BLaER1 (cell line): ENCODE results near the gene RPL26.

ENCODE experiments used
- H3K27ac ChIP-seq: shearing (Covaris generic); formaldehyde crosslinking; 2 replicates; pipeline ENCODE4 v1.8.1; 2022
- H3K27me3 ChIP-seq: shearing (Covaris generic); formaldehyde crosslinking; 2 replicates; pipeline ENCODE4 v1.8.1; 2022
- H3K36me3 ChIP-seq: shearing (Covaris generic); formaldehyde crosslinking; 2 replicates; pipeline ENCODE4 v1.8.1; 2022
- H3K4me1 ChIP-seq: shearing (Covaris generic); formaldehyde crosslinking; 2 replicates; pipeline ENCODE4 v1.8.1; 2022
- H3K4me2 ChIP-seq: shearing (Covaris generic); formaldehyde crosslinking; 2 replicates; pipeline ENCODE4 v1.8.1; 2022
- H3K4me3 ChIP-seq: shearing (Covaris generic); formaldehyde crosslinking; 2 replicates; pipeline ENCODE4 v1.8.1; 2022
- H3K9ac ChIP-seq: shearing (Covaris generic); formaldehyde crosslinking; 2 replicates; pipeline ENCODE4 v1.8.1; 2022
- H3K9me3 ChIP-seq: shearing (Covaris generic); formaldehyde crosslinking; 2 replicates; pipeline ENCODE4 v1.8.1; 2022
- H4K20me1 ChIP-seq: shearing (Covaris generic); formaldehyde crosslinking; 2 replicates; pipeline ENCODE4 v1.8.1; 2022
- Cebpa-rat ChIP-seq: shearing (Covaris generic); IDR thresholded peaks from 2 replicates; pipeline ENCODE4 v1.8.1; 2022

The RPL26 gene

DNA sequence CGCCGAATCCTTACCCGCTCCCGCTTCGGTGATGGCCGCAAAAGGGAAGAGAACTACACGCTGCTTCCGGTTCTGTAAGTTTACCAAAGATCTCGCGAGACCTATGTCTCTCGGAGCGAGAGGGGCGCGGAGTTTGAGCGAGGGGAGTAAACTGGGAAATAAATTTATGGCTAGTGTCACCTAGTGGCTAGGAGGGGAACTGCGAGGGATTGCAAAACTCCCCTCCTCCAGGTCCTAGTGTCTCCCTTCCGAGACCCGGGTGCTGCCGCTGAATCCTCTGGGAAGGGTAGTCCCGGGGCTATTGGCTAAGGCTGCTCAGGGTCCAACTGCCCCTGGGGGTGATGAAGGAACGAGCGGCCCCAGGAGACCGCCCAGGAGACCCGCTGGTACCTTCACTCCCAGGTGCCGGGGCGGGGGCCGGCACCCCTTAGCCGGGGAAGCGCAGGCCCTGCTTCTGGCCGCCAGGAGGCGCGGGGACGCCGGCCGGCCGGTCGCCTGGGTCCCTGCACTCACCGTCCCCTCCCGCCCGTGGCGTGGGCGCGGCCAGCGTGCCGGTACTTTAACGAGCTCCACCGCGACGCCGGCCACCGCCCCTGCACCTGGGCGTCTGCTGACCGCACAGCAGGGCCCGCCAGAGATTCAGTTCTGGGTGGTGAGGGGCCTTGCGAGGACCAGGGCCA lies at the start of gene RPL26:
RPL26 (minus strand) TSS at position 51 of the 680 bp plus-strand sequence. CDS start 883 bp downstream, outside the sequence.
- Histone ChIP-seq H4K20me1 (peaks cover 45% of the 10 kb centered on the region), H3K9me3 (no peaks in the 10 kb centered on the region), H3K27ac (peak within 1 kb of the TSS; percentile 94), H3K9ac (peak within 1 kb of the TSS; percentile 95), H3K36me3 (peaks cover 39% of the 10 kb centered on the region), H3K4me1 (peaks cover 53% of the 10 kb centered on the region), H3K4me2 (peak within 1 kb of the TSS; percentile 89), H3K27me3 (no peaks in the 10 kb centered on the region), H3K4me3 (peak within 1 kb of the TSS; percentile 75)
- peak; percentile 73 for TF ChIP-seq Cebpa-rat

DNA sequence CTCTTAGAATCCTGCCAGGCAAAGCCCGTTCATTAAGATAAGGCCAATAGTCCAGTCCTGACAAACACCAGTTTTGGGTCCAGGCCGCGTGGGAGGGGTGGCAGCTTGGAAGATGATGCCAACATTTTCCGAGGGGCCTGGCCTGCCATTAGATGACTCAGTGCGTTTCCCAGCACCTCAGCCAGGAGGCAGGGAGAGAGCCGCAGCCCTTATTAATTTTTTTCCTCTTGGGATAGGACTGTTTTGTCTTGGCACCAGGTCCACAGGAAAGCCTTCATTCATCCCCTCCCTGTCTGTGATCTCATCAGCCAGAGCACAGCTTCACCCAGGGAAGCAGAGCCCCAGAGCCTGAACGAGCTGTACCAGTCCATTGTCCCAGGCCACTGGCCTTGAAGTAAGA lies 48.0 kb upstream of the RPL26 start:
- Histone ChIP-seq H3K4me2 (no peak overlapping the region), H3K27me3 (no peaks in the 10 kb centered on the region), H3K4me1 (peaks cover 5% of the 10 kb centered on the region; the same call in 1 of the 2 replicates), H3K9me3 (no peaks in the 10 kb centered on the region), H3K27ac (no peak overlapping the region), H4K20me1 (peaks cover 2% of the 10 kb centered on the region), H3K36me3 (no peaks in the 10 kb centered on the region), H3K9ac (no peak overlapping the region), H3K4me3 (no peak overlapping the region)
- TF ChIP-seq Cebpa-rat: no peak

DNA sequence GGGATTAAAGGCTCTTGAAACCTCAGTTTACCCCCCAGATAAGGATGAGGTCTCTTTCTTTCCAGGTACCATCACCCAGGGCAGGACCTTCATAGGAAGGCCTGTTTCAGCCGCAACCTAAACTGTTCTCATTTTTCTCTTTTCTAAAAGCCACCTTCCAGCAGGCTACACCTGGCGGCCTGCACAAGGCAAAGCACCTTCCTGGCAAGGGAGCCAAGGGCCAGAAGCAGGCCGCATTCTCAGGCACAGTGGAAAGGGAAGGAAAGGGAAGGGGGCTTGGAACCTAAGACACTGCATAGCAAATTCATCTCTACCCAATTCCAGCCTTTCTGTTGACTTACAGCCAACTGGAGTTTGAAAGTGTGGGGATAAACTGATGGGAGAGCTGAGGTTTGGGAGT lies 43.8 kb upstream of the RPL26 start:
- H3K36me3 ChIP-seq: no peaks in the 10 kb centered on the region
- no peak overlapping the region for H3K27ac ChIP-seq
- no peaks in the 10 kb centered on the region for H3K27me3 ChIP-seq
- no peak overlapping the region for H3K4me3 ChIP-seq
- no peak for TF ChIP-seq Cebpa-rat
- H3K4me1 ChIP-seq: peaks cover 3% of the 10 kb centered on the region
- H4K20me1 ChIP-seq: no peaks in the 10 kb centered on the region
- H3K4me2 ChIP-seq: no peak overlapping the region
- no peaks in the 10 kb centered on the region for H3K9me3 ChIP-seq
- no peak overlapping the region for H3K9ac ChIP-seq

DNA sequence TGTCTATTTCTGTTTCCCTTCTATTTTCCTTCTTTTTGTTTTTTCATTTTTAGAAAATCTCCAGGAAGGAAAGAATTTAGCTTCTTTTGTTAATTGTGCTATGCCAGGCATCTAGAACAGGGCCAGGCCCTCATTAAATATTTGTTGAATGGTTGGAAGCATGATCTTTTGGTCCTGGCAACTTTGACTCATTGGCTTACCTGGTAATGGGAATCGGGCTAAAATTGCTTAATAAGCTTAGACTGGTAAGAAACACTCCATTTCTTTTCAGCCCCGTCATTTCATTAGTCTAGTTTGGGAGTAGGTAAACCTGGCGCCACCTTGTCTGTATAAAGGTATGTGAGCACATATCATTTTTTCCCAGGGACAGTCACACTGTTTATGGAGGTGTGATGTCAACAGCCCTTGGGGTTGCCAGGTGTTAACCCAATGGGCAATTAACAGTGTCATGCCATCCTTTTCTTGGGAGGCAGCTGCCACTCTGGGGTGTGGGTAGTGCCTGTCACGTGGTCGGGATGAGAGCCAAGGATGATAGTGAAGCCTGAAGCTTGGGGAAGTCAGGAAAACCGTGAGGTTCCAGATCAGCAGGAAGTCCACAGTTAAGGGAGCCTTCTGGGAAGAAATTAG lies 43.2 kb upstream of the RPL26 start:
- H4K20me1 ChIP-seq: no peaks in the 10 kb centered on the region
- no peak overlapping the region for H3K4me3 ChIP-seq
- TF ChIP-seq Cebpa-rat: no peak
- H3K9me3 ChIP-seq: no peaks in the 10 kb centered on the region
- no peak overlapping the region for H3K9ac ChIP-seq
- no peaks in the 10 kb centered on the region for H3K27me3 ChIP-seq
- no peak overlapping the region for H3K4me2 ChIP-seq
- no peaks in the 10 kb centered on the region for H3K36me3 ChIP-seq
- H3K4me1 ChIP-seq: peaks cover 9% of the 10 kb centered on the region
- no peak overlapping the region for H3K27ac ChIP-seq

DNA sequence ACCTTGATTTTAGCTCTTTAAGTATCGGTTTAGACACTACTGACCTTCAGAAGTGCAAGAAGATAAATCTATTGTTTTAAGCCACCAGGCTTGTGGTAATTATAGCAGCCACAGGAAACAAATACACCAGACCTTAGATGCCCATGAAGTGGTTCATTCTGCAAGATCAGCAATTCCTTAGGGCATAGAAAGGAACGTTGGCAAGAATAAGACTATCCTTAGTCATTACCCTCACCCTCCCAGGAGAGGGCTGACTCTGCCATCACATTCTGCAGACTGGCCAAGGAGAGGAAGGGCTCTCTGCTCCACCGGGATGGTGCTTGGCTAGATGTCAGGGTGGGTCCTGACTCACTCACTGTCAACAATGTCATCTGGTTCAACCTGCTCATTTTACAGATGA lies 38.6 kb upstream of the RPL26 start:
- TF ChIP-seq Cebpa-rat: no peak
- Histone ChIP-seq H3K27ac (no peak overlapping the region), H3K9ac (no peak overlapping the region), H3K4me2 (peak overlapping the region; percentile 34; the same call in 1 of the 2 replicates), H4K20me1 (no peaks in the 10 kb centered on the region), H3K27me3 (no peaks in the 10 kb centered on the region), H3K4me3 (no peak overlapping the region), H3K36me3 (no peaks in the 10 kb centered on the region), H3K4me1 (peaks cover 10% of the 10 kb centered on the region), H3K9me3 (no peaks in the 10 kb centered on the region)

DNA sequence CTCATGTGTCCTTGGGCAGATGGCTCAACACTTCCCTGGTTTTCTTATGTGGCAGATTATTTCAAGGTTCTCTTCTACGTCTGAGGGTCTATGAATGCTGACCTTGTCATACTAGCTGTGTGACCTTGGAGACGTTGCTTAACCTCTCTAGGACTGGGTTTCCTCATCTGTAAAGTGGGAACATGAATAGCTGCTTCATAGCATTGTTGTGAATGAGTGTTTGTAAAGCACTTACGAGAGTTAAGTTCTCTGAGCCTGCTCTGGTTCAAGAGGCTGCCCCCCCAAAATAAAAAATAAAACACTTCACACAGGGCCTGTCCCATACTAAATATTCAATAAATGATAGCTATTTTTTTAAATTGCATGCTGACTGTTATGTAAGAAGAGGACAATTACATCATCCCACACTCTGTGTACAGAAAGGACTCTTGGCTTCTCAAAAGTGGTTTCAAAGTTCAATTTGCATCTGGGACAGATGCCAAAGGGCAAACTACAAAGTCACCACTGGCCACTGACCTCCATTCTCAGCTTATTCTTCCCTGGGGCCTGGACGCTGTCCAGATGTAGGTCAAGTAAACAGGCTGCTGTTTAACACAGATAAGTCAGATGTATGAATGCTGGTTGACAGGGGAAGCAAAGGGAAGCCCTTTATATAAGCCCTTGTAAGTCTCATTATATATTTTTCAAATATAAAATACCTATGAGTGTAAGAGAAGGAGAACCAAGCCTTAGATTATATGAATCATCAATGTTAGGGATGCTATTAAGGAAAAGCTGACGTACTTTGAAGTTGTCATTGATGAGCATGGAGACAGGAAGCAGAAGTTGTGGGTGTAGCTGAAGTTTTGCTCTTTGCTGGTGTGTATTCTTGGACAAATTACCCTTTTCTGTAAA lies 37.3 kb upstream of the RPL26 start:
- H3K36me3 ChIP-seq: no peaks in the 10 kb centered on the region
- peaks cover 10% of the 10 kb centered on the region for H3K4me1 ChIP-seq
- no peak overlapping the region for H3K27ac ChIP-seq
- no peaks in the 10 kb centered on the region for H3K27me3 ChIP-seq
- no peaks in the 10 kb centered on the region for H4K20me1 ChIP-seq
- H3K4me2 ChIP-seq: no peak overlapping the region
- no peak for TF ChIP-seq Cebpa-rat
- no peak overlapping the region for H3K9ac ChIP-seq
- no peak overlapping the region for H3K4me3 ChIP-seq
- no peaks in the 10 kb centered on the region for H3K9me3 ChIP-seq

DNA sequence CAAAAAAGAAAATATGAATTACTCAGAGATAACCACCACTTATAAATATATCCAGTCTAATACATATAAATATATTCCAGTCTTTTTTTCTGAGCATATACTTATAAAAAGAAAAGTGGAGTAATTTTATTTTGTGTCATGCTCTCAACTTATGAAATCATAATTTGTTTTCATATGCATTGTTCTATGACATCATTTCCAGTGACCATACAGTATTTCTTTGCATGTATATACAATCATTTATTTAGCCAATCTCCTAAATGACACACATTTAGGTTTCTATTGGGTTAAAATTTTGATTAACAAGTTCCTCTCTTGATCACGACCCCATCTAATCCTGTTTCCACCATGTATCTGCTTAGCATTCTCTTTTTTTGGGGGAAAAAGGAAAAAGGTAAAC lies 36.3 kb upstream of the RPL26 start:
- no peak for TF ChIP-seq Cebpa-rat
- Histone ChIP-seq H3K27me3 (no peaks in the 10 kb centered on the region), H4K20me1 (no peaks in the 10 kb centered on the region), H3K4me3 (no peak overlapping the region), H3K9ac (no peak overlapping the region), H3K27ac (no peak overlapping the region), H3K4me2 (no peak overlapping the region), H3K4me1 (peaks cover 10% of the 10 kb centered on the region), H3K36me3 (no peaks in the 10 kb centered on the region), H3K9me3 (no peaks in the 10 kb centered on the region)

DNA sequence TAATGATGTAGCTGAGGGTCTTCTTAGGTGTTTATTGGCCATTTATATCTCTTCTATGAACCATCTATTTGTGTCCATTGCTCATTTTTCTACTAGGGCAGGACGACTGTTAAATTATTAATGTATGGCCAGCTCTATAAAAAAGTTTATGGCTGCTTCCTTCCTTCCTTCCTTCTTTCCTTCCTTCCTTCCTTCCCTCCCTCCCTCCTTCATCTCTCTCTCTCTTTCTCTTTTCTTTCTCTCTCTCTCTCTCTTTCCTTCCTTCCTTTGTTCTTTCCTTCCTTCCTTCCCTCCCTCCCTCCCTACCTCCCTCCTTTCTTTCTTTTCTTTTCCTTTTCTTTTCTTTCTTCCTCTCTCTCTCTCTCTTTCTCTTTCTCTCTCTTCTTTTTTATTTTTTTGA lies 35.5 kb upstream of the RPL26 start:
- Histone ChIP-seq H3K9me3 (no peaks in the 10 kb centered on the region), H3K27ac (no peak overlapping the region), H4K20me1 (no peaks in the 10 kb centered on the region), H3K4me2 (no peak overlapping the region), H3K36me3 (no peaks in the 10 kb centered on the region), H3K27me3 (no peaks in the 10 kb centered on the region), H3K9ac (no peak overlapping the region), H3K4me3 (no peak overlapping the region), H3K4me1 (peaks cover 10% of the 10 kb centered on the region)
- no peak for TF ChIP-seq Cebpa-rat

DNA sequence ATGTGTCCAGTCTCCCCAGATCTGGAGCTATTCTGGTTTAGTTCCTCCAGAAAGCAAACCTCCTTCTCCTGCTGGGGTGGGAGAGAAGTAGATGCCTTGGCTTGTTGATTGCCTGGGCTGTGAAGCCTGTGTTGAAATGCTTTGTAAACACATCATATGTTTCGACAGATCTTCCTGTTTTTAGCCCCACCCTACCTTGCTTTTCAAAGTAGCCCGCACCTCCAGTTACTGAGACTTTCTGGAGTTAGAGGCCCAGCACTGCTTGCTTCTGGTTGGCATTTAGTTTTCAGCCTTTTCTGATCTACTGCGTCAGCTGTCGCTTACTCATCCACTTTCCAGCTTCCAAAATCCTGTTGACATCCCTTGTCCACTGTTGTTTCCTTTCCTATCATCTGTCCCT lies 34.8 kb upstream of the RPL26 start:
- no peak overlapping the region for H3K4me2 ChIP-seq
- H3K27ac ChIP-seq: no peak overlapping the region
- no peaks in the 10 kb centered on the region for H3K27me3 ChIP-seq
- no peaks in the 10 kb centered on the region for H4K20me1 ChIP-seq
- H3K4me3 ChIP-seq: no peak overlapping the region
- peaks cover 10% of the 10 kb centered on the region for H3K4me1 ChIP-seq
- no peak overlapping the region for H3K9ac ChIP-seq
- no peaks in the 10 kb centered on the region for H3K36me3 ChIP-seq
- no peaks in the 10 kb centered on the region for H3K9me3 ChIP-seq
- TF ChIP-seq Cebpa-rat: no peak

DNA sequence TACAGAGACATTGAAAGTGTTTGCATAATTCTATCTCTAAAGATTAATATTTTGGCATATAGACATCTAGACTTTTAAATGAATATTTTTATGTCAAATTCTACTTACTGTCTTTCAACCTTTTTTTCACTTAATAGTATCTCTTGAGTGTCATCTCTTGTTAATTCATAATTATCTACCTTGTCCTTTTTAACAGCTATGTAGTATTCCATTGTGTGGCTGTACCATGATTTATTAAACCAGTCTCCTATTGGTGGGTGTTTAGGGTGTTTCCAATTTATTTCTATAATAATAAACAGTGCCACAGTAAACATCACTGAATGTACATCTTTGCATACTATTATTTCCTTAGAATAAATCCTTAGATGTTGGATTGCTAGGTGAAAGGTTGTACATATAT lies 30.9 kb upstream of the RPL26 start:
- H3K27ac ChIP-seq: no peak overlapping the region
- no peaks in the 10 kb centered on the region for H3K9me3 ChIP-seq
- no peaks in the 10 kb centered on the region for H3K27me3 ChIP-seq
- no peaks in the 10 kb centered on the region for H4K20me1 ChIP-seq
- no peak overlapping the region for H3K4me3 ChIP-seq
- no peak for TF ChIP-seq Cebpa-rat
- H3K4me1 ChIP-seq: no peaks in the 10 kb centered on the region
- H3K4me2 ChIP-seq: no peak overlapping the region
- H3K36me3 ChIP-seq: no peaks in the 10 kb centered on the region
- H3K9ac ChIP-seq: no peak overlapping the region
